Prostate gland (tissue), 2 donors: ENCODE measurements around the gene KIF21B.

Experiments
- POLR2A ChIP-seq: fragments of 450-650 bp; IDR thresholded peaks from one replicate; pipeline ENCODE4 v1.6.1; 2016; ENCODE audit warnings: antibody characterized with exemption, mild to moderate bottlenecking
- TF ChIP-seq, protein P1 (sequence below), 4 experiments: fragments of 200-600 bp in 2 of 4; fragments of 450-650 bp in 2 of 4; sonication (generic) in 2 of 4; IDR thresholded peaks; 1 replicate in 3 of 4; 2 replicates in 1 of 4; pipeline ENCODE4 v1.5.1; 2016 to 2019; ENCODE audit warnings: antibody characterized with exemption in 4 of 4, mild to moderate bottlenecking in 2 of 4, moderate library complexity in 2 of 4

DNA sequence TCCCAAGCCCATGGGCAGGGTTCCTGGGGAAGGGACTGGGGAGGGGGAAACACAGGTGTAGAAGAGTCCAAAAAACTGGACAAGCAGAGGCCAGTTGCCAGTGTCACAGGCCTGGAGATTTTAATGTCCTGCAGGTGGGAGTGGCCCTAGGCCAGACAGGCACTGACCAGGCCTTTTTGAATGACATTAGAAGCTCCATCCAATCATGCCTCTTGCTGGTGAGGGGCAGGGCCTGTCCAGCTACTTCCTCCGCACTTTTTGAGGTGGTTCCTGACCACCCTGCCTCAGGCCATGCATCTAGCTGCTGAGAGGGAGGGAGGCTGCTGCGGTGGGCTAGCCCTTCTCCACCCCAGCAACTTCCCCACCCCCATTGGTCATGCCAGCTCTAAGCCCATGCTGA lies 15.9 kb upstream of the KIF21B start:
- TF ChIP-seq, protein P1, sequence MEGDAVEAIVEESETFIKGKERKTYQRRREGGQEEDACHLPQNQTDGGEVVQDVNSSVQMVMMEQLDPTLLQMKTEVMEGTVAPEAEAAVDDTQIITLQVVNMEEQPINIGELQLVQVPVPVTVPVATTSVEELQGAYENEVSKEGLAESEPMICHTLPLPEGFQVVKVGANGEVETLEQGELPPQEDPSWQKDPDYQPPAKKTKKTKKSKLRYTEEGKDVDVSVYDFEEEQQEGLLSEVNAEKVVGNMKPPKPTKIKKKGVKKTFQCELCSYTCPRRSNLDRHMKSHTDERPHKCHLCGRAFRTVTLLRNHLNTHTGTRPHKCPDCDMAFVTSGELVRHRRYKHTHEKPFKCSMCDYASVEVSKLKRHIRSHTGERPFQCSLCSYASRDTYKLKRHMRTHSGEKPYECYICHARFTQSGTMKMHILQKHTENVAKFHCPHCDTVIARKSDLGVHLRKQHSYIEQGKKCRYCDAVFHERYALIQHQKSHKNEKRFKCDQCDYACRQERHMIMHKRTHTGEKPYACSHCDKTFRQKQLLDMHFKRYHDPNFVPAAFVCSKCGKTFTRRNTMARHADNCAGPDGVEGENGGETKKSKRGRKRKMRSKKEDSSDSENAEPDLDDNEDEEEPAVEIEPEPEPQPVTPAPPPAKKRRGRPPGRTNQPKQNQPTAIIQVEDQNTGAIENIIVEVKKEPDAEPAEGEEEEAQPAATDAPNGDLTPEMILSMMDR (IDR thresholded peaks at IDR 0.05): no peak
- no peak for TF ChIP-seq POLR2A
